Neuronal stem cell (in vitro differentiated cells): ENCODE results near the gene HOXB8.

ENCODE experiments used
- DNase-seq: peaks from one replicate; pipeline ENCODE4 v3.0.0-alpha.2; 2013; ENCODE audit warnings: low spot score
- H2AFZ ChIP-seq: one replicate; pipeline ENCODE4 v1.6.1; 2013; ENCODE audit warnings: mild to moderate bottlenecking, low read length, inconsistent platforms
- H2AK5ac ChIP-seq: 2 replicates; pipeline ENCODE4 v1.6.1; 2013; ENCODE audit warnings: low read depth, mild to moderate bottlenecking, inconsistent platforms, low read length, moderate library complexity, mixed read lengths
- H2BK120ac ChIP-seq: 2 replicates; pipeline ENCODE4 v1.6.1; 2013; ENCODE audit warnings: low read depth, mild to moderate bottlenecking, inconsistent platforms, low read length, moderate library complexity, mixed read lengths
- H2BK12ac ChIP-seq: one replicate; pipeline ENCODE4 v1.6.1; 2013; ENCODE audit warnings: low read length, inconsistent platforms
- H2BK15ac ChIP-seq: 2 replicates; pipeline ENCODE4 v1.6.1; 2013; ENCODE audit warnings: mild to moderate bottlenecking, low read length, inconsistent platforms, mixed read lengths
- H2BK5ac ChIP-seq: one replicate; pipeline ENCODE4 v1.6.1; 2013; ENCODE audit warnings: inconsistent platforms, mild to moderate bottlenecking, low read length, moderate library complexity
- H3K14ac ChIP-seq: one replicate; pipeline ENCODE4 v1.6.1; 2013; ENCODE audit warnings: low read length, inconsistent platforms
- H3K18ac ChIP-seq: 2 replicates; pipeline ENCODE4 v1.6.1; 2013; ENCODE audit warnings: low read length, inconsistent platforms
- H3K23ac ChIP-seq: 2 replicates; pipeline ENCODE4 v1.6.1; 2013; ENCODE audit warnings: low read depth, mild to moderate bottlenecking, mixed read lengths, low read length, inconsistent platforms; ENCODE audit not compliant: poor library complexity
- H3K27ac ChIP-seq: replicated peaks from 3 replicates; pipeline ENCODE4 v1.5.1; 2013; ENCODE audit warnings: low read length, inconsistent platforms
- H3K27me3 ChIP-seq, 3 experiments: 2 replicates each; pipeline ENCODE4 v1.6.1; 2013; ENCODE audit warnings: low read length in 3 of 3, mild to moderate bottlenecking in 2 of 3, inconsistent platforms in 1 of 3, low read depth in 1 of 3, mixed read lengths in 1 of 3, moderate library complexity in 1 of 3; ENCODE audit not compliant: control insufficient read depth in 3 of 3, insufficient read depth in 3 of 3
- H3K36me3 ChIP-seq, 2 donors: replicated peaks in 1 of 2; 2 replicates each; pipeline ENCODE4 v1.6.1; 2013; ENCODE audit warnings: low read length in 2 of 2; ENCODE audit not compliant: control insufficient read depth in 2 of 2, insufficient read depth in 2 of 2
- H3K4ac ChIP-seq: 2 replicates; pipeline ENCODE4 v1.6.1; 2013; ENCODE audit warnings: inconsistent platforms, mild to moderate bottlenecking, low read length, moderate library complexity
- H3K4me1 ChIP-seq, 2 donors: 1 replicate in 1 of 2; 2 replicates in 1 of 2; pipeline ENCODE4 v1.6.1; 2013; ENCODE audit warnings: low read length in 2 of 2, low read depth in 1 of 2; ENCODE audit not compliant: control insufficient read depth in 2 of 2, insufficient read depth in 1 of 2
- H3K4me2 ChIP-seq: one replicate; pipeline ENCODE4 v1.6.1; 2013; ENCODE audit warnings: mild to moderate bottlenecking, low read length, inconsistent platforms; ENCODE audit not compliant: insufficient read depth, poor library complexity, severe bottlenecking
- H3K4me3 ChIP-seq, 2 donors: 2 replicates each; pipeline ENCODE4 v1.5.1; 2013; ENCODE audit warnings: low read length in 2 of 2, mild to moderate bottlenecking in 2 of 2, inconsistent platforms in 1 of 2, moderate library complexity in 1 of 2
- H3K79me1 ChIP-seq: one replicate; pipeline ENCODE4 v1.6.1; 2013; ENCODE audit warnings: low read depth, mild to moderate bottlenecking, inconsistent platforms, low read length, moderate library complexity
- H3K9ac ChIP-seq: one replicate; pipeline ENCODE4 v1.6.1; 2013; ENCODE audit warnings: mild to moderate bottlenecking, low read depth, low read length, inconsistent platforms; ENCODE audit not compliant: poor library complexity
- H3K9me3 ChIP-seq, 2 donors: replicated peaks in 1 of 2; 2 replicates each; pipeline versions ENCODE3 to v1.6.1; 2013; ENCODE audit warnings: low read length in 2 of 2, mild to moderate bottlenecking in 2 of 2, inconsistent platforms in 1 of 2, low read depth in 1 of 2, mixed read lengths in 1 of 2, moderate library complexity in 1 of 2; ENCODE audit not compliant: control insufficient read depth in 2 of 2, insufficient read depth in 1 of 2
- H4K8ac ChIP-seq: one replicate; pipeline ENCODE4 v1.6.1; 2013; ENCODE audit warnings: low read depth, mild to moderate bottlenecking, inconsistent platforms, low read length, moderate library complexity
- H4K91ac ChIP-seq: one replicate; pipeline ENCODE4 v1.6.1; 2013; ENCODE audit warnings: low read length, low read depth, mild to moderate bottlenecking, inconsistent platforms; ENCODE audit not compliant: poor library complexity
- whole genome bisulfite sequencing, 2 donors: extraction: QIAGEN DNeasy Blood & Tissue Kit; methylation state at CpG; one replicate each; pipeline ENCODE4 v1.1.7; 2013; ENCODE audit warnings: missing lambda C conversion rate in 2 of 2, mixed read lengths in 1 of 2; ENCODE audit not compliant: insufficient read length in 2 of 2, insufficient replicate concordance in 1 of 2; ENCODE audit errors: extremely low coverage in 2 of 2; 5-methylcytosine and 5-hydroxymethylcytosine counted together

Gene HOXB8

GRCh38 chr17:48642059-48642842 lies 27.2 kb upstream of the HOXB8 start:
- Histone ChIP-seq H2BK15ac (no peak overlapping the region), H2BK5ac (no peak overlapping the region), H3K27ac (no peak overlapping the region), H2BK120ac (no peak overlapping the region), H2BK12ac (no peak overlapping the region), H2AK5ac (no peak overlapping the region), H3K4me2 (no peak overlapping the region), H3K9ac (no peak overlapping the region), H3K27me3 (peaks cover 60 to 100% (median 100%) of the 10 kb centered on the region in 3 experiments), H3K4me1 (no peaks in the 10 kb centered on the region), H4K8ac (no peak overlapping the region), H3K4me3 (no peak overlapping the region), H3K4ac (no peak overlapping the region), H3K23ac (peak overlapping the region; percentile 44), H3K36me3 (no peaks in the 10 kb centered on the region), H3K14ac (no peak overlapping the region), H3K9me3 (peaks cover 2 to 3% of the 10 kb centered on the region in 2 donors), H4K91ac (no peak overlapping the region), H3K18ac (no peak overlapping the region), H3K79me1 (no peaks in the 10 kb centered on the region), H2AFZ (no peak overlapping the region)
- WGBS, 2 donors, result no CpG with 5 or more reads among the region's 58 CpGs
- DNase-seq, result no peak

- Histone ChIP-seq H4K8ac (no peak overlapping the region), H3K9ac (no peak overlapping the region), H3K18ac (no peak overlapping the region), H3K27me3 (peaks cover 57 to 100% (median 100%) of the 10 kb centered on the region in 3 experiments), H4K91ac (no peak overlapping the region), H3K9me3 (peaks cover 2 to 3% of the 10 kb centered on the region in 2 donors), H3K4ac (no peak overlapping the region), H3K27ac (no peak overlapping the region), H3K4me2 (no peak overlapping the region), H3K4me1 (no peaks in the 10 kb centered on the region), H2BK12ac (no peak overlapping the region), H3K36me3 (no peaks in the 10 kb centered on the region), H2BK15ac (no peak overlapping the region), H2BK120ac (no peak overlapping the region), H3K14ac (no peak overlapping the region), H2AK5ac (no peak overlapping the region), H3K4me3 (no peak overlapping the region), H2BK5ac (no peak overlapping the region), H3K79me1 (no peaks in the 10 kb centered on the region), H2AFZ (no peak overlapping the region), H3K23ac (no peak overlapping the region)
- no CpG with 5 or more reads among the region's 29 CpGs for WGBS, 2 donors
- DNase-seq, result no peak
Measured at GRCh38 chr17:48641541-48642058, 26.5 kb upstream of the HOXB8 start.

DNA sequence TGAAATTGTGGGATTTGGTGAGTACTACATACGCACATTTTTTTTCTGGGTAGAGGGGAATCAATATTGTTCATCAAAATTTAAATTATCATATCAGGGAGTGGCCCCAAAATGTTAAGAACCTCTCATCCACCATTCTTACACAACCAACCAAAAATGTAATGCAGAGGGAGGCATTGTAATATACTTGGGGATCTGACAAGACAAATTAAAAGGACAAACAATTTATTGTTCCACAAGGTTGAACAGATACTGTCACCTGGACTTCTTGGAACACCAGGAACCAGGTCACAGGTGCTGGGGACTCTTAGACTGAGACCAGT lies 25.7 kb upstream of the HOXB8 start:
- Histone ChIP-seq H2AFZ (no peak overlapping the region), H3K4me1 (no peaks in the 10 kb centered on the region), H2BK120ac (no peak overlapping the region), H2BK5ac (no peak overlapping the region), H3K23ac (no peak overlapping the region), H2AK5ac (no peak overlapping the region), H2BK15ac (no peak overlapping the region), H3K4me2 (no peak overlapping the region), H4K91ac (no peak overlapping the region), H3K27ac (no peak overlapping the region), H3K36me3 (no peaks in the 10 kb centered on the region), H3K18ac (no peak overlapping the region), H3K4me3 (no peak overlapping the region), H3K9ac (no peak overlapping the region), H2BK12ac (no peak overlapping the region), H3K4ac (no peak overlapping the region), H4K8ac (no peak overlapping the region), H3K14ac (no peak overlapping the region), H3K9me3 (peaks cover 2 to 3% of the 10 kb centered on the region in 2 donors), H3K27me3 (peaks cover 53 to 100% (median 98%) of the 10 kb centered on the region in 3 experiments), H3K79me1 (no peaks in the 10 kb centered on the region)
- WGBS, 2 donors, result no CpG with 5 or more reads among the region's 1 CpG
- no peak for DNase-seq

- no peak for DNase-seq
- H3K27ac ChIP-seq, result no peak overlapping the region
- H3K79me1 ChIP-seq, result no peaks in the 10 kb centered on the region
- no peak overlapping the region for H3K4me2 ChIP-seq
- H3K9ac ChIP-seq, result no peak overlapping the region
- no peak overlapping the region for H3K18ac ChIP-seq
- H2BK12ac ChIP-seq, result no peak overlapping the region
- H2BK120ac ChIP-seq, result no peak overlapping the region
- no peak overlapping the region for H4K91ac ChIP-seq
- H4K8ac ChIP-seq, result no peak overlapping the region
- no peak overlapping the region for H3K14ac ChIP-seq
- no peak overlapping the region for H2AFZ ChIP-seq
- WGBS, 2 donors, result no CpG with 5 or more reads among the region's 6 CpGs
- H2BK5ac ChIP-seq, result no peak overlapping the region
- no peak overlapping the region for H3K4me3 ChIP-seq
- peaks cover 2 to 3% of the 10 kb centered on the region in 2 donors for H3K9me3 ChIP-seq
- no peaks in the 10 kb centered on the region for H3K36me3 ChIP-seq
- H2BK15ac ChIP-seq, result no peak overlapping the region
- H2AK5ac ChIP-seq, result no peak overlapping the region
- peaks cover 53 to 100% (median 98%) of the 10 kb centered on the region in 3 experiments for H3K27me3 ChIP-seq
- H3K4ac ChIP-seq, result no peak overlapping the region
- H3K4me1 ChIP-seq, result no peaks in the 10 kb centered on the region
- H3K23ac ChIP-seq, result no peak overlapping the region
Measured at GRCh38 chr17:48639982-48640857, 25.1 kb upstream of the HOXB8 start.
